SU-DHL-6 (cell line): ENCODE results near the gene SEZ6.

Source experiments
- H2AFZ ChIP-seq: fragments of 200-600 bp; sonication (generic); 2 replicates; pipeline ENCODE4 v1.6.1; 2014; ENCODE audit warnings: low read depth, mild to moderate bottlenecking, moderate library complexity, mixed read lengths, antibody characterized with exemption, low read length; ENCODE audit not compliant: severe bottlenecking
- H3F3A ChIP-seq: fragments of 200-600 bp; shearing (Covaris generic); 2 replicates; pipeline ENCODE4 v1.6.0; 2016; ENCODE audit warnings: antibody characterized with exemption, mild to moderate bottlenecking; ENCODE audit not compliant: insufficient read depth
- H3K27ac ChIP-seq: fragments of 200-600 bp; sonication (generic); 2 replicates; pipeline ENCODE4 v1.5.1; 2016; ENCODE audit warnings: low read depth, mild to moderate bottlenecking, low read length, moderate library complexity, mixed read lengths
- H3K27me3 ChIP-seq: fragments of 200-600 bp; sonication (generic), shearing (Covaris generic); 2 replicates; pipeline ENCODE4 v1.6.0; 2014; ENCODE audit warnings: mild to moderate bottlenecking, low read length
- H3K36me3 ChIP-seq: fragments of 200-600 bp; sonication (generic); 2 replicates; pipeline ENCODE4 v1.6.1; 2014; ENCODE audit warnings: mild to moderate bottlenecking, low read length, mixed read lengths
- H3K4me2 ChIP-seq: fragments of 300-600, 200-600 bp; shearing (Covaris generic), sonication (generic); 2 replicates; pipeline ENCODE4 v1.6.0; 2014; ENCODE audit warnings: low read length, low read depth, mild to moderate bottlenecking; ENCODE audit not compliant: poor library complexity, severe bottlenecking
- H3K4me3 ChIP-seq: fragments of 200-600 bp; sonication (generic); 2 replicates; pipeline ENCODE4 v1.5.1; 2014; ENCODE audit warnings: antibody characterized with exemption, low read length, mild to moderate bottlenecking, mixed read lengths; ENCODE audit not compliant: insufficient read depth, poor library complexity, severe bottlenecking
- H3K79me2 ChIP-seq: fragments of 200-600 bp; sonication (generic); 2 replicates; pipeline ENCODE4 v1.6.1; 2014; ENCODE audit warnings: mild to moderate bottlenecking, low read length, moderate library complexity; ENCODE audit not compliant: insufficient read depth
- H3K9ac ChIP-seq: fragments of 200-600 bp; sonication (generic); 2 replicates; pipeline ENCODE4 v1.7.0; 2014; ENCODE audit warnings: mild to moderate bottlenecking, low read length
- H3K9me2 ChIP-seq: fragments of 200-600 bp; sonication (generic); replicated peaks from 2 replicates; pipeline ENCODE4 v1.6.1; 2014; ENCODE audit warnings: low read length; ENCODE audit not compliant: insufficient read depth
- H3K9me3 ChIP-seq: fragments of 200-600 bp; sonication (generic); 2 replicates; pipeline ENCODE4 v1.6.1; 2014; ENCODE audit warnings: low read length, mixed read lengths; ENCODE audit not compliant: insufficient read depth
- H4K20me1 ChIP-seq: fragments of 200-600 bp; sonication (generic); 2 replicates; pipeline ENCODE4 v1.6.1; 2014; ENCODE audit warnings: low read depth, mild to moderate bottlenecking, antibody characterized with exemption, low read length, moderate library complexity, mixed read lengths
- CTCF ChIP-seq: fragments of 200-600 bp; sonication (generic); IDR thresholded peaks from one replicate; pipeline ENCODE4 v1.5.1; 2017; ENCODE audit warnings: antibody characterized with exemption, mild to moderate bottlenecking, low read length, moderate library complexity; ENCODE audit not compliant: insufficient read depth, poor library complexity, severe bottlenecking
- EZH2phosphoT487 ChIP-seq: fragments of 200-600 bp; sonication (generic), shearing (Covaris generic); conservative IDR thresholded peaks from 2 replicates; pipeline ENCODE4 v1.6.1; 2018; ENCODE audit warnings: mild to moderate bottlenecking, antibody characterized with exemption, low read length, moderate library complexity, mixed read lengths

The SEZ6 gene

GRCh38 chr17:29048440-29049368 lies 42.9 kb upstream of the SEZ6 start:
- Histone ChIP-seq H3K27me3 (no peaks in the 10 kb centered on the region), H3F3A (no peaks in the 10 kb centered on the region), H3K9ac (no peak overlapping the region), H3K9me2 (no peaks in the 10 kb centered on the region), H3K79me2 (no peaks in the 10 kb centered on the region), H3K9me3 (no peaks in the 10 kb centered on the region), H3K36me3 (no peaks in the 10 kb centered on the region), H4K20me1 (no peaks in the 10 kb centered on the region), H2AFZ (no peak overlapping the region), H3K27ac (no peak overlapping the region), H3K4me3 (no peak overlapping the region), H3K4me2 (no peak overlapping the region)
- TF ChIP-seq EZH2phosphoT487 (no peak), CTCF (no peak)

- TF ChIP-seq EZH2phosphoT487 (no peak), CTCF (no peak)
- no peak overlapping the region for H2AFZ ChIP-seq
These were observed 40.6 kb upstream of the SEZ6 start for GRCh38 chr17:29046473-29046839.

GRCh38 chr17:29045734-29046472 lies 40.1 kb upstream of the SEZ6 start:
- H3K4me3 ChIP-seq = no peak overlapping the region
- no peak overlapping the region for H3K4me2 ChIP-seq
- H3K36me3 ChIP-seq = no peaks in the 10 kb centered on the region
- H3K27me3 ChIP-seq = no peaks in the 10 kb centered on the region
- no peaks in the 10 kb centered on the region for H3K79me2 ChIP-seq
- H3K9me3 ChIP-seq = no peaks in the 10 kb centered on the region
- no peak overlapping the region for H3K9ac ChIP-seq
- TF ChIP-seq CTCF (no peak), EZH2phosphoT487 (no peak)
- no peaks in the 10 kb centered on the region for H3K9me2 ChIP-seq
- H3K27ac ChIP-seq = no peak overlapping the region
- no peaks in the 10 kb centered on the region for H4K20me1 ChIP-seq
- no peaks in the 10 kb centered on the region for H3F3A ChIP-seq
- no peak overlapping the region for H2AFZ ChIP-seq

More at GRCh38 chr17:29046473-29046839, 40.6 kb upstream of the SEZ6 start:
- no peaks in the 10 kb centered on the region for H3K27me3 ChIP-seq
- H3K27ac ChIP-seq = no peak overlapping the region
- H3F3A ChIP-seq = no peaks in the 10 kb centered on the region
- no peak overlapping the region for H3K9ac ChIP-seq
- no peaks in the 10 kb centered on the region for H3K79me2 ChIP-seq
- no peaks in the 10 kb centered on the region for H3K36me3 ChIP-seq
- H3K9me2 ChIP-seq = no peaks in the 10 kb centered on the region
- no peak overlapping the region for H3K4me2 ChIP-seq
- no peaks in the 10 kb centered on the region for H3K9me3 ChIP-seq
- no peaks in the 10 kb centered on the region for H4K20me1 ChIP-seq
- H3K4me3 ChIP-seq = no peak overlapping the region
